ENCODE results near the gene ADD3. TPM values are rescaled to one million over a fixed set of nuclear protein-coding genes. Genes with fewer than 3 reads are reported as not detected.
A peak's percentile ranks its signal among the peaks of the same experiment; 100 is the strongest.

The ADD3 gene
- total and polyA plus RNA-seq, 8 donors: 31.9 to 83.3 (median 47.2) TPM

- H3K27ac ChIP-seq: peak overlapping the region in 2 of 4 donors; percentile 27 to 45
- no peak for FAIRE-seq
- H3K4me3 ChIP-seq: peak overlapping the region in 2 of 4 donors; percentile 72 to 95
- H3K27me3 ChIP-seq: no peaks in the 10 kb centered on the region
- H3K4me1 ChIP-seq: peaks cover 13 to 65% (median 34%) of the 10 kb centered on the region in 3 donors
- no peaks in the 10 kb centered on the region for H3K9me3 ChIP-seq
- no peaks in the 10 kb centered on the region for H3K36me3 ChIP-seq
- intact Hi-C loops (cut with DNase I): loop anchor here in 1 of 3 donors (10.0 kb wide), 1 partner anchor 115 kb away; no protein-coding TSS in a partner anchor
- no peak for DNase-seq
- TF ChIP-seq, protein P1, sequence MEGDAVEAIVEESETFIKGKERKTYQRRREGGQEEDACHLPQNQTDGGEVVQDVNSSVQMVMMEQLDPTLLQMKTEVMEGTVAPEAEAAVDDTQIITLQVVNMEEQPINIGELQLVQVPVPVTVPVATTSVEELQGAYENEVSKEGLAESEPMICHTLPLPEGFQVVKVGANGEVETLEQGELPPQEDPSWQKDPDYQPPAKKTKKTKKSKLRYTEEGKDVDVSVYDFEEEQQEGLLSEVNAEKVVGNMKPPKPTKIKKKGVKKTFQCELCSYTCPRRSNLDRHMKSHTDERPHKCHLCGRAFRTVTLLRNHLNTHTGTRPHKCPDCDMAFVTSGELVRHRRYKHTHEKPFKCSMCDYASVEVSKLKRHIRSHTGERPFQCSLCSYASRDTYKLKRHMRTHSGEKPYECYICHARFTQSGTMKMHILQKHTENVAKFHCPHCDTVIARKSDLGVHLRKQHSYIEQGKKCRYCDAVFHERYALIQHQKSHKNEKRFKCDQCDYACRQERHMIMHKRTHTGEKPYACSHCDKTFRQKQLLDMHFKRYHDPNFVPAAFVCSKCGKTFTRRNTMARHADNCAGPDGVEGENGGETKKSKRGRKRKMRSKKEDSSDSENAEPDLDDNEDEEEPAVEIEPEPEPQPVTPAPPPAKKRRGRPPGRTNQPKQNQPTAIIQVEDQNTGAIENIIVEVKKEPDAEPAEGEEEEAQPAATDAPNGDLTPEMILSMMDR (IDR thresholded peaks at IDR 0.05): no peak
- ATAC-seq: no peak
- 20 to 30% methylated on average over 4 of the region's 4 CpGs for WGBS, 2 donors
Observed at GRCh38 chr10:110009736-110010475, 2.1 kb downstream of the ADD3 start.

GRCh38 chr10:110010486-110011378, 2.9 kb downstream of the ADD3 start:
- peak in 1 of 6 donors; percentile 30 for DNase-seq
- WGBS, 2 donors: 16 to 23% methylated on average over 2 of the region's 2 CpGs
- H3K9me3 ChIP-seq: no peaks in the 10 kb centered on the region
- peak overlapping the region in 2 of 4 donors; percentile 27 to 45 for H3K27ac ChIP-seq
- H3K4me1 ChIP-seq: peaks cover 13 to 62% (median 30%) of the 10 kb centered on the region in 3 donors
- no peaks in the 10 kb centered on the region for H3K36me3 ChIP-seq
- no peak for FAIRE-seq
- TF ChIP-seq, protein P1 (IDR thresholded peaks at IDR 0.05): no peak
- peak overlapping the region in 1 of 4 donors; percentile 95 for H3K4me3 ChIP-seq
- H3K27me3 ChIP-seq: no peaks in the 10 kb centered on the region
- ATAC-seq: peak in 2 of 4 donors; percentile 6 to 10
- intact Hi-C loops (cut with DNase I): loop anchor here in 1 of 3 donors (10.0 kb wide), 1 partner anchor 116 kb away; no protein-coding TSS in a partner anchor

DNA sequence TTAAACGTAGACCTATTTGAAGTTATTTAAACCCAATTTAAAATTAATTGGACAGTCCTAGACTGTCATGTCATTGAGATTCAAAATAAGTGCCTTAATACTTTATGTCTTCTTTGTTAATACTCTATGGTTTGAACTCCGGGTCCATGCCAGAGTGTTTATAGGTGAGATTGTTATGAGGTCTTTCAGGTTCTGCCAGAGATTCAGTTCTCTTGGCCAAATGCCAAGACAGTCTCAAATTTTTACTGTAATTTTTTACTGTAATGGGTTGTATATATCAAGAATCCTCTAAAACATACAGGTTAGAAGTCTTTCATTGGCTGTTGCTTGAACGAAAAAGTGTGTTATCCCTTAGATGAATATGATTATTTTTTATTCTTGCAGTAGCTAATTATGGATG, 3.9 kb downstream of the ADD3 start:
- peaks cover 13 to 62% (median 32%) of the 10 kb centered on the region in 3 donors for H3K4me1 ChIP-seq
- FAIRE-seq: no peak
- no peak for DNase-seq
- ATAC-seq: no peak
- intact Hi-C loops (cut with DNase I): loop anchor here in 1 of 3 donors (10.0 kb wide), 1 partner anchor 117 kb away; no protein-coding TSS in a partner anchor
- H3K27me3 ChIP-seq: no peaks in the 10 kb centered on the region
- no peaks in the 10 kb centered on the region for H3K9me3 ChIP-seq
- no peak overlapping the region for H3K27ac ChIP-seq
- no peak overlapping the region for H3K4me3 ChIP-seq
- WGBS, 2 donors: 13 to 16% methylated on average over 3 of the region's 3 CpGs
- TF ChIP-seq, protein P1 (IDR thresholded peaks at IDR 0.05): no peak
- no peaks in the 10 kb centered on the region for H3K36me3 ChIP-seq

DNA sequence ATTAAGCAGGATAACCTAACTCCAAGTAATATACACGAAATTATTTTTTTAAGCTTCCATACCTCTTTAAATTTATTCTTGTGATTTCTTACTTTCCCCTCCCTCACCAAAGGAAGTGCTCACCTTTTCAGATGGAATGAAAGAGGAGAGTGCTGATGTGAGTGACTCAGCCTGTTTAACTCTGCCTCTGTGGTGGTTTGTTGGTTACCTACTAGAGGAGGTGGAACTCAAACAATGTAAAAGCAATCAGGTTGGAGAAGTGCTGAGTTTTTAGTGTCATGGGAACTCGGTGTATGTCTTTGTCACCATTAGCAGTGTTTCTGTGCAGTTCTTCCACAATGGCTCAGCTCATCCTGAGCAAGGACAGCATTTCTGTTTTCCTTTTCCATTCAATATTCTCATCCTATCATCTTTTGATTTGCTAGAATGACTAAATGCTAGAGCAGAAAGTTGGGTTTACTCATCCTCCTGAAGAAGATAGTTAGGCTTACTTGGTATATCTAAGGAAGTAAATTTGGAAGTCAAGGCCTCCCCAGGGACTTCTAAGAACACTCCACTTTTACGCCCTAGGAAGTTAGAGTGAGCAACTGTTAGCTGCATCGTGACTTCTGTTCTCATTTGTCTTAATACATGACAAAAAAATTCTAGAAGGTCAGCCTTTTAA, 6.0 kb downstream of the ADD3 start:
- peak overlapping the region in 1 of 4 donors; percentile 25 for H3K27ac ChIP-seq
- no peaks in the 10 kb centered on the region for H3K36me3 ChIP-seq
- H3K4me1 ChIP-seq: peaks cover 13 to 59% (median 38%) of the 10 kb centered on the region in 3 donors
- FAIRE-seq: no peak
- no peaks in the 10 kb centered on the region for H3K27me3 ChIP-seq
- TF ChIP-seq, protein P1 (IDR thresholded peaks at IDR 0.05): no peak
- DNase-seq: no peak
- intact Hi-C loops (cut with DNase I): loop anchor here in 1 of 3 donors (10.0 kb wide), 1 partner anchor 119 kb away; no protein-coding TSS in a partner anchor
- 41 to 43% methylated on average over 4 of the region's 4 CpGs for WGBS, 2 donors
- peak in 2 of 4 donors; percentile 3 to 53 for ATAC-seq
- no peak overlapping the region for H3K4me3 ChIP-seq
- no peaks in the 10 kb centered on the region for H3K9me3 ChIP-seq

All from pancreas (tissue), 10 donors.